ENCODE results near the gene ST6GALNAC1. TPM values are rescaled to one million over a fixed set of nuclear protein-coding genes. Genes with fewer than 3 reads are reported as not detected.

The ST6GALNAC1 gene
- total and polyA plus RNA-seq, 2 of the 13 experiments (the other 11 are each of a cell fraction or from before 2014, with no cell fraction given), result not detected

GRCh38 chr17:76691379-76692191 lies 48.0 kb upstream of the ST6GALNAC1 start (continued):
- TF ChIP-seq GMEB1 (CRISPR knock-in tag; IDR thresholded peaks at IDR 0.05; ENCODE audit: borderline replicate concordance) (peak; percentile 42; the same call in 1 of the 2 replicates), ZBED4 (CRISPR knock-in tag; IDR thresholded peaks at IDR 0.05; ENCODE audit: borderline replicate concordance) (peak; percentile 92; the same call in 1 of the 2 replicates), ZNF280D (CRISPR knock-in tag; IDR thresholded peaks at IDR 0.05) (peak; percentile 82; the same call in 1 of the 2 replicates), SRF (IDR thresholded peaks at IDR 0.05; ENCODE audit: low read depth, low read length) (no peak), ZNF841 (CRISPR knock-in tag; IDR thresholded peaks at IDR 0.05; ENCODE audit: borderline replicate concordance) (no peak), HMG20A (CRISPR knock-in tag; IDR thresholded peaks at IDR 0.05; ENCODE audit: borderline replicate concordance) (peak; percentile 77; the same call in 1 of the 2 replicates), FOSL2 (CRISPR knock-in tag; IDR thresholded peaks at IDR 0.05) (peak; percentile 14; the same call in 1 of the 2 replicates), RFX5 (IDR thresholded peaks at IDR 0.05; ENCODE audit: low read depth, low read length) (no peak), GATAD2A (CRISPR knock-in tag; IDR thresholded peaks at IDR 0.05) (peak; percentile 76), XRCC5 (optimal IDR thresholded peaks at IDR 0.05; ENCODE audit: low read length) (no peak), NRL (CRISPR knock-in tag; IDR thresholded peaks at IDR 0.05; ENCODE audit: borderline replicate concordance) (0 out of 2 replicates have a peak, but pooled peaks have one; percentile 30), ZNF3 (CRISPR knock-in tag; IDR thresholded peaks at IDR 0.05) (no peak), BATF2 (CRISPR knock-in tag; IDR thresholded peaks at IDR 0.05) (no peak), ZBTB2 (CRISPR knock-in tag; IDR thresholded peaks at IDR 0.05; ENCODE audit: low read depth) (no peak), ZNF33B (CRISPR knock-in tag; IDR thresholded peaks at IDR 0.05) (no peak), ZNF777 (CRISPR knock-in tag; IDR thresholded peaks at IDR 0.05) (no peak), CREB1 (IDR thresholded peaks at IDR 0.05) (no peak), CREB1 (CRISPR knock-in tag; IDR thresholded peaks at IDR 0.05) (no peak)

Measured in HepG2 (cell line).